Measurements from ENCODE around the gene NAAA.

NAAA gene

GRCh38 chr4:75891611-75892010, 49.2 kb downstream of the NAAA start:
- no peak for TF ChIP-seq CTCF (IDR thresholded peaks at IDR 0.05; ENCODE audit: borderline replicate concordance, control extremely low read depth, extremely low read depth, insufficient read depth, missing control alignments)
- DNase-seq (ENCODE audit: low spot score), result no peak
- in situ Hi-C loops (cut with MboI; ENCODE audit: low sequenced_read_pairs, unreplicated experiment), result no loop called here

- in situ Hi-C loops (cut with MboI; ENCODE audit: low sequenced_read_pairs, unreplicated experiment), result no loop called here
- DNase-seq (ENCODE audit: low spot score), result no peak
- TF ChIP-seq CTCF (IDR thresholded peaks at IDR 0.05; ENCODE audit: borderline replicate concordance, control extremely low read depth, extremely low read depth, insufficient read depth, missing control alignments), result no peak
Observed at GRCh38 chr4:75889537-75890199, 51.1 kb downstream of the NAAA start.

- no peak for DNase-seq (ENCODE audit: low spot score)
Observed at GRCh38 chr4:75886104-75886503, 54.7 kb downstream of the NAAA start.

GRCh38 chr4:75881476-75881875, 59.3 kb downstream of the NAAA start:
- in situ Hi-C loops (cut with MboI; ENCODE audit: low sequenced_read_pairs, unreplicated experiment), result no loop called here

More at GRCh38 chr4:75886104-75886503, 54.7 kb downstream of the NAAA start:
- in situ Hi-C loops (cut with MboI; ENCODE audit: low sequenced_read_pairs, unreplicated experiment), result no loop called here
- no peak for TF ChIP-seq CTCF (IDR thresholded peaks at IDR 0.05; ENCODE audit: borderline replicate concordance, control extremely low read depth, extremely low read depth, insufficient read depth, missing control alignments)

GRCh38 chr4:75880278-75880677, 60.5 kb downstream of the NAAA start:
- TF ChIP-seq CTCF (IDR thresholded peaks at IDR 0.05; ENCODE audit: borderline replicate concordance, control extremely low read depth, extremely low read depth, insufficient read depth, missing control alignments), result no peak
- in situ Hi-C loops (cut with MboI; ENCODE audit: low sequenced_read_pairs, unreplicated experiment), result no loop called here

More at GRCh38 chr4:75881476-75881875, 59.3 kb downstream of the NAAA start:
- no peak for TF ChIP-seq CTCF (IDR thresholded peaks at IDR 0.05; ENCODE audit: borderline replicate concordance, control extremely low read depth, extremely low read depth, insufficient read depth, missing control alignments)
- no peak for DNase-seq (ENCODE audit: low spot score)

GRCh38 chr4:75878246-75878756, 62.5 kb downstream of the NAAA start:
- DNase-seq (ENCODE audit: low spot score), result no peak
- no peak for TF ChIP-seq CTCF (IDR thresholded peaks at IDR 0.05; ENCODE audit: borderline replicate concordance, control extremely low read depth, extremely low read depth, insufficient read depth, missing control alignments)
- in situ Hi-C loops (cut with MboI; ENCODE audit: low sequenced_read_pairs, unreplicated experiment), result no loop called here

More at GRCh38 chr4:75880278-75880677, 60.5 kb downstream of the NAAA start:
- no peak for DNase-seq (ENCODE audit: low spot score)
